Keratinocyte (primary cell): ENCODE measurements around the gene SVOP. TPM values are rescaled to one million over a fixed set of nuclear protein-coding genes. Genes with fewer than 3 reads are reported as not detected.

Experiments
- DNase-seq: peaks from one replicate; pipeline ENCODE4 v3.0.0-alpha.2; 2011; ENCODE audit warnings: low read depth, missing footprints, low spot score
- FAIRE-seq: peaks from 2 replicates; lab custom pipeline; 2011; peaks lifted over from hg19 to GRCh38; lab: Jason Lieb, UNC
- H2AFZ ChIP-seq: 2 replicates; pipeline ENCODE4 v1.6.0; 2012; ENCODE audit warnings: low read length, control low read depth, inconsistent platforms; ENCODE audit not compliant: control insufficient read depth
- H3K27ac ChIP-seq: 2 replicates; pipeline ENCODE4 v1.5.1; 2011; ENCODE audit warnings: low read length; ENCODE audit not compliant: control insufficient read depth, insufficient read depth
- H3K27me3 ChIP-seq: 3 replicates; pipeline ENCODE4 v1.6.0; 2011; ENCODE audit warnings: low read length; ENCODE audit not compliant: control insufficient read depth, insufficient read depth; ENCODE audit errors: extremely low read depth
- H3K36me3 ChIP-seq, 2 experiments: 2 replicates in 1 of 2; 3 replicates in 1 of 2; pipeline ENCODE4 v1.5.1; 2011; ENCODE audit warnings: low read length in 2 of 2, mild to moderate bottlenecking in 1 of 2; ENCODE audit not compliant: control insufficient read depth in 2 of 2, insufficient read depth in 2 of 2; ENCODE audit errors: extremely low read depth in 1 of 2
- H3K4me1 ChIP-seq: 3 replicates; pipeline ENCODE4 v1.5.1; 2011; ENCODE audit warnings: low read length; ENCODE audit not compliant: control insufficient read depth, insufficient read depth; ENCODE audit errors: extremely low read depth
- H3K4me2 ChIP-seq: 3 replicates; pipeline ENCODE4 v1.6.0; 2011; ENCODE audit warnings: low read depth, low read length; ENCODE audit not compliant: control insufficient read depth, insufficient read depth; ENCODE audit errors: extremely low read depth
- H3K4me3 ChIP-seq, 3 experiments: fragments of 200-600 bp in 1 of 3; sonication (generic) in 1 of 3; 2 replicates in 2 of 3; 3 replicates in 1 of 3; pipeline ENCODE4 v1.5.1; 2011 to 2016; ENCODE audit warnings: low read length in 3 of 3, mild to moderate bottlenecking in 3 of 3, control low read depth in 2 of 3, inconsistent platforms in 1 of 3, low read depth in 1 of 3, mixed read lengths in 1 of 3, mixed run types in 1 of 3, moderate library complexity in 1 of 3; ENCODE audit not compliant: control insufficient read depth in 2 of 3, insufficient read depth in 2 of 3; ENCODE audit errors: extremely low read depth in 1 of 3
- H3K79me2 ChIP-seq: 2 replicates; pipeline ENCODE4 v1.6.0; 2012; ENCODE audit warnings: low read length; ENCODE audit not compliant: control insufficient read depth, insufficient read depth
- H3K9ac ChIP-seq: 3 replicates; pipeline ENCODE4 v1.6.0; 2011; ENCODE audit warnings: low read length; ENCODE audit not compliant: control insufficient read depth, insufficient read depth; ENCODE audit errors: extremely low read depth
- H3K9me1 ChIP-seq: 3 replicates; pipeline ENCODE4 v1.6.0; 2011; ENCODE audit warnings: low read length; ENCODE audit not compliant: control insufficient read depth, insufficient read depth; ENCODE audit errors: extremely low read depth
- H3K9me3 ChIP-seq: 2 replicates; pipeline ENCODE4 v1.5.1; 2012; ENCODE audit warnings: low read depth, low read length; ENCODE audit not compliant: control insufficient read depth
- H4K20me1 ChIP-seq: 3 replicates; pipeline ENCODE4 v1.6.0; 2011; ENCODE audit warnings: low read length; ENCODE audit not compliant: control insufficient read depth, insufficient read depth; ENCODE audit errors: extremely low read depth
- EZH2 ChIP-seq: IDR thresholded peaks from one replicate; pipeline ENCODE4 v1.6.1; 2012; ENCODE audit warnings: inconsistent platforms, mild to moderate bottlenecking, low read length, moderate library complexity
- dilution Hi-C: fragments of 300-500 bp; cut with MboI; formaldehyde crosslinking; loops from one replicate; pipeline ENCODE4 v1.7.0; 2020; ENCODE audit warnings: low sequenced_read_pairs; ENCODE audit not compliant: extremely low pct_ligation_motif_present
- polyA plus RNA-seq, 5 experiments: library from polyadenylated mRNA; depleted of rRNA in 3 of 5; stranded (reverse) in 3 of 5; stranded (forward) in 1 of 5; unstranded in 1 of 5; fragments of >200 nt; gene quantifications; 1 replicate in 1 of 5; 2 replicates in 3 of 5; 3 replicates in 1 of 5; pipeline versions ENCODE4 v1.2.1 to v1.2.3, GENCODE V29; 2011 to 2012; ENCODE audit warnings: missing spikeins in 2 of 5, low read depth in 1 of 5, low replicate concordance in 1 of 5
- TF ChIP-seq, protein P1 (sequence below), 3 experiments: IDR thresholded peaks in 1 of 3; conservative IDR thresholded peaks in 1 of 3; optimal IDR thresholded peaks in 1 of 3; 2 replicates in 2 of 3; 3 replicates in 1 of 3; pipeline versions ENCODE3 to v1.5.1; 2011; ENCODE audit warnings: low read length in 3 of 3, mild to moderate bottlenecking in 3 of 3, moderate library complexity in 2 of 3, control low read depth in 1 of 3, inconsistent platforms in 1 of 3; ENCODE audit not compliant: insufficient read depth in 2 of 3; ENCODE audit errors: extremely low read depth in 1 of 3

Gene SVOP
- polyA plus RNA-seq, 1 donor (not counting 4 experiments of a cell fraction or from before 2014, with no cell fraction given) = not detected

DNA sequence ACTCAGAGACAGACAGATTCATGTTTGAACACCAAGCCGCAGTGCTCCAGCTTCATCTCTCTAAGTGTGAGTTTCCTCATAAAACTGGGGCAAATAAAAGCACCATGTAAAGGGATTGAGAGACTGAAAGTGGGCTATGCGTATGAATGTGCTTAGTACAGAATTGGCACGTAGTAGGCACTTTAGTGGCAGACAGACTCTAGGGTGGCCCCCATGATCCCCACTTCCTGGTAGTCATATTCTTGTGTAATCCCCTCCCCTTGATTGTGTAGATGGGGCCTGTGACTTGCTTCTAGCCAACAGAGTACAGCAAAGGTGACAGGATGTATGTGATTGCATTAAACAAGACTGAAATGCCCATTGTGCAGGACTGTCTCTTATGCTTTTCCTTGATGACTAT, 98.0 kb downstream of the SVOP start:
- Histone ChIP-seq H3K27me3 (no peaks in the 10 kb centered on the region), H3K9me3 (no peaks in the 10 kb centered on the region), H3K27ac (no peak overlapping the region), H2AFZ (no peak overlapping the region), H3K4me2 (no peak overlapping the region), H3K4me3 (no peak overlapping the region), H3K4me1 (no peaks in the 10 kb centered on the region), H3K9ac (no peak overlapping the region), H3K9me1 (no peaks in the 10 kb centered on the region), H4K20me1 (no peaks in the 10 kb centered on the region), H3K36me3 (no peaks in the 10 kb centered on the region), H3K79me2 (no peaks in the 10 kb centered on the region)
- DNase-seq (no peak), FAIRE-seq (no peak)
- no peak for TF ChIP-seq EZH2
- TF ChIP-seq, protein P1, sequence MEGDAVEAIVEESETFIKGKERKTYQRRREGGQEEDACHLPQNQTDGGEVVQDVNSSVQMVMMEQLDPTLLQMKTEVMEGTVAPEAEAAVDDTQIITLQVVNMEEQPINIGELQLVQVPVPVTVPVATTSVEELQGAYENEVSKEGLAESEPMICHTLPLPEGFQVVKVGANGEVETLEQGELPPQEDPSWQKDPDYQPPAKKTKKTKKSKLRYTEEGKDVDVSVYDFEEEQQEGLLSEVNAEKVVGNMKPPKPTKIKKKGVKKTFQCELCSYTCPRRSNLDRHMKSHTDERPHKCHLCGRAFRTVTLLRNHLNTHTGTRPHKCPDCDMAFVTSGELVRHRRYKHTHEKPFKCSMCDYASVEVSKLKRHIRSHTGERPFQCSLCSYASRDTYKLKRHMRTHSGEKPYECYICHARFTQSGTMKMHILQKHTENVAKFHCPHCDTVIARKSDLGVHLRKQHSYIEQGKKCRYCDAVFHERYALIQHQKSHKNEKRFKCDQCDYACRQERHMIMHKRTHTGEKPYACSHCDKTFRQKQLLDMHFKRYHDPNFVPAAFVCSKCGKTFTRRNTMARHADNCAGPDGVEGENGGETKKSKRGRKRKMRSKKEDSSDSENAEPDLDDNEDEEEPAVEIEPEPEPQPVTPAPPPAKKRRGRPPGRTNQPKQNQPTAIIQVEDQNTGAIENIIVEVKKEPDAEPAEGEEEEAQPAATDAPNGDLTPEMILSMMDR (optimal IDR thresholded peaks at IDR 0.05 in 1 of 3, IDR thresholded peaks at IDR 0.05 in 1 of 3, conservative IDR thresholded peaks at IDR 0.05 in 1 of 3; ENCODE audit: extremely low read depth in 1 of 3, insufficient read depth in 2 of 3, low read length in 3 of 3) = no peak
- dilution Hi-C loops = no loop called here

DNA sequence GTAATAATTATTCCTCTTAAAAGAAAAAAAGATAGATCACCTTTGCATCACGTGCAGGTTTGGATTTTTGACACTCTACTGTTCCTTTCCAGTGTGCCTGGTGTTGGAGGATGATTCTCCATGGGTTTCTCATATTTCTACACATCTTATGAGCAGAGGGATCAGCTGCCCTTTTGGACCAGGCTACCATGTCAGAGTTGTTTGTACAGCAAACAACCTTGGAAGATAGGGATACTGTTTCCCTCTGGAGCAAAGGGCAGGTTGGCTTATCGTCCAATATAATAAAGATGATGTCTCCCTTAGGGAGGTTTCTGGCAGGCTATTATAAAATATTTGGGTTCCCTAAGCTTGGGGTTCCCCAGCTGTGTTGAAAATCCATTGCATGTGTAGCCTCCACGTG, 98.9 kb downstream of the SVOP start:
- Histone ChIP-seq H3K27ac (no peak overlapping the region), H3K79me2 (no peaks in the 10 kb centered on the region), H3K9ac (no peak overlapping the region), H3K4me2 (no peak overlapping the region), H4K20me1 (no peaks in the 10 kb centered on the region), H2AFZ (no peak overlapping the region), H3K9me3 (no peaks in the 10 kb centered on the region), H3K27me3 (no peaks in the 10 kb centered on the region), H3K9me1 (no peaks in the 10 kb centered on the region), H3K4me1 (no peaks in the 10 kb centered on the region), H3K4me3 (no peak overlapping the region), H3K36me3 (no peaks in the 10 kb centered on the region)
- dilution Hi-C loops = no loop called here
- TF ChIP-seq, protein P1 (optimal IDR thresholded peaks at IDR 0.05 in 1 of 3, IDR thresholded peaks at IDR 0.05 in 1 of 3, conservative IDR thresholded peaks at IDR 0.05 in 1 of 3; ENCODE audit: extremely low read depth in 1 of 3, insufficient read depth in 2 of 3, low read length in 3 of 3) = no peak
- TF ChIP-seq EZH2 = no peak
- DNase-seq (no peak), FAIRE-seq (no peak)
